ENCODE results near the gene COPG1.

DNA sequence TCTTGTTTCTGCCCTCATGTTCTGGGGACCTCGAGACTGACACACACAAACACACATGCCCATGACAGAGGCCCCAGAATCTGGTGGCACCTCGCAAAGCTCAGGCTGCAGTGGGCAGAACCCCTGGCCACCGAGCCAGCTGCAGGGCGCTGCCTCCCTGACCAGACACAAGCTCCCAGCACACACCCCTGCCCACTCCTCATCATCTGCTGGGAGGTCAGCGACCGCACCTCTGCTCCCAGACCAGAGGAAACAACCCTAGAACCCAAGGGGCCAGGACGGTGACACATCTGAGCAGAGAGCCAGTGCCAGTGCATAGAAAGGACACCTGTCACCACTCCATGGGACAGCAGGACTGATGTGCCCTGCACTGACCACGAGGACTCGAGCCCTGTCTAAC is 72.5 kb downstream of the COPG1 start:
- TF ChIP-seq POLR2AphosphoS5 (IDR thresholded peaks at IDR 0.05) (no peak), CTCF (IDR thresholded peaks at IDR 0.05) (no peak)

All from breast epithelium (tissue), 3 donors.